ENCODE measurements around the gene KRT9. TPM values are rescaled to one million over a fixed set of nuclear protein-coding genes. Genes with fewer than 3 reads are reported as not detected.
A peak's percentile ranks its signal among the peaks of the same experiment; 100 is the strongest.

Gene KRT9
- total RNA-seq, 3 donors from 2014 or later, result not detected

- TF ChIP-seq CTCF (IDR thresholded peaks at IDR 0.05), result no peak
- no peaks in the 10 kb centered on the region for H3K9me3 ChIP-seq
- DNase-seq, result peak; percentile 77 to 89 (median 88)
- H3K4me1 ChIP-seq (ENCODE audit: low read depth), result peaks cover 40% of the 10 kb centered on the region
- H3K36me3 ChIP-seq (ENCODE audit: low read depth), result no peaks in the 10 kb centered on the region
- no peak overlapping the region for H3K4me3 ChIP-seq
- peak; percentile 66 for ATAC-seq
- intact Hi-C loops (cut with DNase I, micrococcal nuclease), result no loop called here
These were observed 50.1 kb downstream of the KRT9 start for GRCh38 chr17:41521574-41522261.

- DNase-seq (peak; percentile 72 to 84 (median 81)), ATAC-seq (peak; percentile 39)
- Histone ChIP-seq H3K4me3 (no peak overlapping the region), H3K36me3 (ENCODE audit: low read depth) (no peaks in the 10 kb centered on the region), H3K4me1 (ENCODE audit: low read depth) (peaks cover 37% of the 10 kb centered on the region), H3K9me3 (no peaks in the 10 kb centered on the region)
- TF ChIP-seq CTCF (IDR thresholded peaks at IDR 0.05), result no peak
- intact Hi-C loops (cut with DNase I, micrococcal nuclease), result no loop called here
These were observed 50.9 kb downstream of the KRT9 start for GRCh38 chr17:41520821-41521521.

- Histone ChIP-seq H3K36me3 (ENCODE audit: low read depth) (no peaks in the 10 kb centered on the region), H3K9me3 (no peaks in the 10 kb centered on the region), H3K4me3 (no peak overlapping the region), H3K4me1 (ENCODE audit: low read depth) (peaks cover 30% of the 10 kb centered on the region)
- intact Hi-C loops (cut with DNase I, micrococcal nuclease), result no loop called here
- TF ChIP-seq CTCF (IDR thresholded peaks at IDR 0.05), result no peak
- DNase-seq (peak in 1 of 3 donors; percentile 55), ATAC-seq (peak; percentile 3)
These were observed 52.2 kb downstream of the KRT9 start for GRCh38 chr17:41519501-41520224.

- DNase-seq, result peak in 1 of 3 donors; percentile 27
- intact Hi-C loops (cut with DNase I, micrococcal nuclease), result no loop called here
- H3K4me3 ChIP-seq, result no peak within 1 kb of the TSS
- H3K36me3 ChIP-seq (ENCODE audit: low read depth), result no peaks in the 10 kb centered on the region
- H3K4me1 ChIP-seq (ENCODE audit: low read depth), result peaks cover 24% of the 10 kb centered on the region
- TF ChIP-seq CTCF (IDR thresholded peaks at IDR 0.05), result no peak
- ATAC-seq, result no peak
- H3K9me3 ChIP-seq, result no peaks in the 10 kb centered on the region
These were observed 52.9 kb downstream of the KRT9 start, which contains the start of gene KRT15 for GRCh38 chr17:41518789-41519449. Gene KRT15, minus strand, starts transcription at chr17:41518890. Its CDS starts 63 bp downstream, at chr17:41518827.

GRCh38 chr17:41518031-41518430 is 53.8 kb downstream of the KRT9 start:
- ATAC-seq, result no peak
- DNase-seq, result no peak
- no peak for TF ChIP-seq CTCF (IDR thresholded peaks at IDR 0.05)
- Histone ChIP-seq H3K4me1 (ENCODE audit: low read depth) (peaks cover 21% of the 10 kb centered on the region), H3K9me3 (no peaks in the 10 kb centered on the region), H3K36me3 (ENCODE audit: low read depth) (no peaks in the 10 kb centered on the region), H3K4me3 (no peak overlapping the region)
- intact Hi-C loops (cut with DNase I, micrococcal nuclease), result no loop called here
